Epithelial cell of proximal tubule (primary cell): Measurements from ENCODE around the gene AGBL5. TPM values are rescaled to one million over a fixed set of nuclear protein-coding genes. Genes with fewer than 3 reads are reported as not detected.
A peak's percentile ranks its signal among the peaks of the same experiment; 100 is the strongest.

Experiments used
- DNase-seq: peaks from one replicate; pipeline ENCODE4 v3.0.0-alpha.2; 2011; ENCODE audit warnings: low read depth
- H3K4me3 ChIP-seq: 2 replicates; pipeline ENCODE4 v1.5.1; 2011; ENCODE audit warnings: low read depth, mild to moderate bottlenecking, low read length
- total RNA-seq: library from RNA; depleted of rRNA; stranded (reverse); fragments of >200 nt; gene quantifications from 2 replicates; pipeline ENCODE4 v1.2.3, GENCODE V29; 2015
- TF ChIP-seq, protein P1 (sequence below): conservative IDR thresholded peaks from 2 replicates; pipeline ENCODE4 v1.5.1; 2012; ENCODE audit warnings: low read depth, mild to moderate bottlenecking, low read length

Gene AGBL5
- total RNA-seq, 1 donor from 2014 or later = 17.0 TPM

DNA sequence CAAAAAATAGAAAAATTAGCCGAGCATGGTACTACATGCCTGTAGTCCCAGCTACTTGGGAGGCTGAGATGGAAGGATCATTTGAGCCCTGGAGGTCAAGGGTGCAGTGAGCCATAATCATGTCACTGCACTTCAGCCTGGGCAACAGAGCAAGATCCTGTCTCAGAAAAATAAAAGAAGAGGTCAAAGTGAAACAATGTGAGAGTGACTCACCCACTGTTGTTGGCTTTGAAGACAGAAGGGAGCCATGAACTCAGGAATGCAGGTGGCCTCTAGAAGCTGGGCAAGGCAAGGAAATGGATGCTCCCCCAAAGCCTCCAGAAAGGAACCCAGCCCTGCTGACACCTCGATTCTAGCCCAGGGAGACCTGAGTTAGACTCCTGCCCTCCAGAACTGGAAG lies 22.4 kb upstream of the AGBL5 start:
- H3K4me3 ChIP-seq = no peak overlapping the region
- TF ChIP-seq, protein P1, sequence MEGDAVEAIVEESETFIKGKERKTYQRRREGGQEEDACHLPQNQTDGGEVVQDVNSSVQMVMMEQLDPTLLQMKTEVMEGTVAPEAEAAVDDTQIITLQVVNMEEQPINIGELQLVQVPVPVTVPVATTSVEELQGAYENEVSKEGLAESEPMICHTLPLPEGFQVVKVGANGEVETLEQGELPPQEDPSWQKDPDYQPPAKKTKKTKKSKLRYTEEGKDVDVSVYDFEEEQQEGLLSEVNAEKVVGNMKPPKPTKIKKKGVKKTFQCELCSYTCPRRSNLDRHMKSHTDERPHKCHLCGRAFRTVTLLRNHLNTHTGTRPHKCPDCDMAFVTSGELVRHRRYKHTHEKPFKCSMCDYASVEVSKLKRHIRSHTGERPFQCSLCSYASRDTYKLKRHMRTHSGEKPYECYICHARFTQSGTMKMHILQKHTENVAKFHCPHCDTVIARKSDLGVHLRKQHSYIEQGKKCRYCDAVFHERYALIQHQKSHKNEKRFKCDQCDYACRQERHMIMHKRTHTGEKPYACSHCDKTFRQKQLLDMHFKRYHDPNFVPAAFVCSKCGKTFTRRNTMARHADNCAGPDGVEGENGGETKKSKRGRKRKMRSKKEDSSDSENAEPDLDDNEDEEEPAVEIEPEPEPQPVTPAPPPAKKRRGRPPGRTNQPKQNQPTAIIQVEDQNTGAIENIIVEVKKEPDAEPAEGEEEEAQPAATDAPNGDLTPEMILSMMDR = no peak
- no peak for DNase-seq

DNA sequence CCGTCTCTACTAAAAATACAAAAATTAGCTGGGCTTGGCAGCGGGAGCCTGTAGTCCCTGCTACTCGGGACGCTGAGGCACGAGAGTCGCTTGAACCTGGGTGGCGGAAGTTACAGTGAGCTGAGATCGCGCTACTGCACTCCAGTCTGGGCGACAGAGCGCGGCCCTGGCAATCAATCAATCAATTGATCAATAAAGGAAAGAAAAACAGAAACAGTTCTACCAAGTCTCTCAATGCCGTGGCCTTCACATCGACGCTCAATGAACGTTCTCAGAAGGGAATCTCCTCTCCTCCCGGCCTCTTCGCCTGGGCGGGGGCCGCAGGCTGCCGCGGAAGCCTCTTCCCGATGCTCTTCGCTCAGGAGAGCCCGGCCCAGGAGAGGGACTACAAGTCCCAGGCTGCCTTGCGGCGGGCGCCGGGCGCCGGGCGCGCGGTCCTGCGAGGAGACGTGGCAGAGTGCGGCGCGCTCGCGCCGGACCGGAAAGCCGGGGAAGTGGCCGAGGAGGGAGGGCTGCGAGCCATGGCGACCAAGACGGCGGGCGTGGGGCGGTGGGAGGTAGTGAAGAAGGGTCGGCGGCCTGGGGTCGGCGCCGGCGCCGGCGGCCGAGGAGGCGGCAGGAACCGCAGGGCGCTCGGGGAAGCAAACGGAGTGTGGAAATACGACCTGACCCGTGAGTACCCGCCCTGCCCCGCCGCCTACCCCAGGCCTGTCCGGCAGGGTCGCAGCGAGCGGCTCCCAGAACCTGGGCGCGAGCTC lies 18.8 kb upstream of the AGBL5 start, which contains the start of gene TMEM214:
TMEM214 (plus strand) TSS at position 471 of the 758 bp plus-strand sequence; CDS start at position 522, 51 bp downstream.
- TF ChIP-seq, protein P1 = no peak
- peak within 1 kb of the TSS; percentile 79 for H3K4me3 ChIP-seq
- no peak for DNase-seq

DNA sequence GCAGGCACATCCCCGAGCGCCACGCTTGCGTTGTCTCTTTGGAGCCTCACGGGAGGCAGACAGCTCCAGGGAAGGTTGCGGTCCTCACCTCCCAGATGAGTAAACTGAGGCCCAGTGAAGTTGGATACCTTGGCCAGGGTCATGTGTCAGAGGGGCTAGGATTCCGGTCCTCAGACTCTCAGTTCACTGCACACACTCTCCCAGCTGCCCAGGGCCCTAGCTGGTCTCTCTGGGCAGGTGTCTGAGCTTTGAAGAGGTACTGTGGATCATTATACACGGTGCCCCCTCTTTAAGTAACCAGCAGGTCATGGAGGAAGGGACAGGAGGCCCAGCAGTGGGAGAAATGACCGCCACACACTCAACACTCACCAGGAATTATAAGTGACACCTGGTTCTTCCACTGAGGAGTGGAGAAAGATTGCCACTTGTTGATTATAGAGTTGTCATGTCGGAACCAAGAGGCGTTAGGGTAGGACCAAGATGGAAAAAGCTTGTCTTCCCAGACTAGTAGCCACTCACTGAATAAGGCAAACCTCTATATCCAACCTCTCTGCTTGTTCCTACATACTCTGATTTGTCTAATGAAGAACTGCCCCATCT lies 18.1 kb upstream of the AGBL5 start:
- TF ChIP-seq, protein P1 = no peak
- no peak for DNase-seq
- peak overlapping the region; percentile 79 for H3K4me3 ChIP-seq

DNA sequence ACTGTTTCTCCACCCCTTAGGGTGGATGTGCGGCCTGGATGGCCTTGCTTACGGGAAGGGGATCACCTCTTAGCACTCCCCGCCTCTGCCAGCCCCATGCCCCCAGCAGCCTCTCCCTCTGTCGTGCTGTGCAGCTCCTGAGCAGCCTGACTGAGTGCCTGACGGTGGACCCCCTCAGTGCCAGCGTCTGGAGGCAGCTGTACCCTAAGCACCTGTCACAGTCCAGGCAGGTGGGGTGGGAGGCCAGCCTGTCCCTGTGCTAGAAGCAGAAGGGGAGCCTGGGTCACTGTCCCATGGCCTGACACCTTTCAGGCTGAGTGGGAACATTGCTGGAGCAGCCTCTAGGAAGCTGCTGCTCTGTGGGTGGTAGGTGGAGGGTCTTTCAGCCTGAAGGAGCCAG lies 13.5 kb upstream of the AGBL5 start:
- TF ChIP-seq, protein P1 = no peak
- H3K4me3 ChIP-seq = no peak overlapping the region
- no peak for DNase-seq

DNA sequence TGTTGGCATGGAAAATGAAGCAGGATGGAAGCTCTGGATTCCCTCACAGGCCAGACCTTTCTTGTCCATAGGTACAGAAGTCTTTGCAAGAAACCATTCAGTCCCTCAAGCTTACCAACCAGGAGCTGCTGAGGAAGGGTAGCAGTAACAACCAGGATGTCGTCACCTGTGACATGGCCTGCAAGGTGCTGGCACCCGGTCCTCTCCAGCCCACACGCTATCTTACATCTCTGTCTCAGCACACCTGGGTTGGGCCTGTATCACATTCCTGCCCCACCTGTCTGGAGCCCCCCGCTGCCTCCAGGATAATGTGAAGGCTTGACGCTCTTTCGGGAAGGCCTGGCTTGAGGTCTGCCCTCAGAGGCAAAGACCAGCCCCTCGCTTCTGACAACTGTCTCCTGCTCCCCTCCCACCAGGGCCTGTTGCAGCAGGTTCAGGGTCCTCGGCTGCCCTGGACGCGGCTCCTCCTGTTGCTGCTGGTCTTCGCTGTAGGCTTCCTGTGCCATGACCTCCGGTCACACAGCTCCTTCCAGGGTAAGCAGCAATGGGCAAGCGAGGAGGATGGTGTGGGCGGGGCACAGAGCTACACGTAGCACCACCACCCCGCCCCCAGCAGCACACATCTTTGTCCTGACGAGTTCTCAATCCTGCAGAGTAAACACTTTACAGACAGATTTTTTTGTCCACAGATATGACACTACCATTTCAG lies 12.7 kb upstream of the AGBL5 start:
- TF ChIP-seq, protein P1 = no peak
- H3K4me3 ChIP-seq = no peak overlapping the region
- DNase-seq = no peak

DNA sequence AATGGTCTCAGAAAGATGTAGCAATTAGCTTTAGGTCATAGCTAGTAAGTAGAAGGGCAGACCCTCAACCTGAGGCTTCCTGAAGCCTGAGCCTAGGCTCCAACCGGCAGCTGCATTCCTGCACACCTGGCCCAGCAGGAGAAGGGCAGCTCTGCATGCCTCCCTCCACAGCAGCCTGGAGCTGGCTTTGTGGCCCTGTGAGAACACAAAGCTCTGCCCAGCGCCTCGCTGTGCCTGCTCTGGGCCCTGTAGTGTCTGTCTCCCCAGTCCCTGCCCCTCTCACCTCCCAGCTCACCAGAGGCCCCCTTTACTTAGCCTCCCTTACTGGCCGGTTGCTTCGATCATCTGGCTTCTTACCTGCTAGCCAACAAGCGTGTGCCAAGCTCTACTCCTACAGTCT lies 12.0 kb upstream of the AGBL5 start:
- no peak overlapping the region for H3K4me3 ChIP-seq
- TF ChIP-seq, protein P1 = no peak
- no peak for DNase-seq
